ENCODE measurements around the gene EFHC1.

Gene EFHC1

DNA sequence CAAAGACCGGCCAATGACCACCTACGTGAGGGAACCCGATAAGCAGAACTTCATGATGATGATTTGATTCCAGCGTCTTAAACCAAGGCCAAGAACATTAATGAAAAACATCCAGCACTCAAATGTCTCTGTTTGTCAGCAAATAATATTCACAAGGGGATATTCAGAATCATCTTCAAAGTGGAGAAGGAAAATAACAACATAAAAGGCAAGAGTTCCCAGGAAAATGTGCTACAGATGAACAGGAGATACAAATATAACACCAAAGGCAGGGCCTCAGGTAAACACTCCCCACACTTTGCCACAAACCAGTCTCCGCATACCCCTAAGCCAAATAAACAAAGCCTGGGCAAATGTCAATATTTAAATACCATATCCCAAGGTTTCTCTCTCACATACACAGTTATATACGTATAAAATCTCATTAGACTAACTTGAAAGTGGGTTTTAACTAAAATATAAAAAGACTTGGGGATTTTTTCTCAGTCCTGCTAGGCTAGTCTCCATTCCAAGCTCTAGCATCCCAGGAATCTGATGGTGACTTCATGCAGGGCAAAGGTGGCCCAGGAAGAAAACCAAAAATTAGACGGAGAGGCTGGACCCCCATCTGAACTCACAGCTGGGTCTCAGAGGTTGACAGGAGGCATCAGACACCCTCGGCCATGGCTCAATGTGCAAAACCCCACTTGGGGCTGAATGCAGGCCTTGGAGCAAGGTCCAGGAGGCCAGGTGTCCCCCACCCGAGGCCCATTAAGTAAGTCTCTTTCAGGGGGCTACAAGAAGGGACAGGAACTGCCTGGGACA, 124.7 kb downstream of the EFHC1 start:
- no peak for FAIRE-seq

DNA sequence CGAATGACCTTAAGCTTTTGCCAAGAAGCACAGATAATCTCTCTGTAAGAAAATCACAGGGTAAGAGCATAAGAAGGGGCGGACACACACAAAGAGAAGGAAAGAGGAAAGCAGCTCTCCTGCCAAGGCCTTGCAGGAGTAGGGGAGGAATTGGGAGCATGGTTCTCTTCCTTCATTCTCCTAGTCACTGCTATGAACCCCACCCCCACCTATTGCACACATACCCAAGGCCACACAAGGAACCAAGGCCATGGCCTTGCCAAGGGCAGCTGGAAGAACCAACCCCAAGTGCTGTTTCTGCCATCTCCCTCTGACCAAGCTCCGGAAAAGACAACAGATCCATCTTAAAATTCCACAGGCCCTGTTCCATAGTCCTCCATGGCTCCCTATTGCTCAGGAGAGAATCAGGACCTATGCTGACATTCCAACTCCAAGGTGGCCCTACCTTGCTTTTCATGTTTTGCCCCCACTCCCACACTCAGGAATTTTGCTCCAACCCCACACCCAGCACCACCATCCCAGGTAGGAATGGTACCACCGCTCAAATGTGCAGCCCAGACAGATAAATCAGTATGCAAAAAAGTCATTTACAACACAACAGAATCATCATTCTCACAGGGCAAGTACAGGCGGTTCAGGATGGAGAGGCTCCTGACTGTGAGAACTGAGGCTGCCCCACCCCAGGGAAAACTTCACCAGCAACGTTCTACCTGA, 125.4 kb downstream of the EFHC1 start:
- no peak for FAIRE-seq

DNA sequence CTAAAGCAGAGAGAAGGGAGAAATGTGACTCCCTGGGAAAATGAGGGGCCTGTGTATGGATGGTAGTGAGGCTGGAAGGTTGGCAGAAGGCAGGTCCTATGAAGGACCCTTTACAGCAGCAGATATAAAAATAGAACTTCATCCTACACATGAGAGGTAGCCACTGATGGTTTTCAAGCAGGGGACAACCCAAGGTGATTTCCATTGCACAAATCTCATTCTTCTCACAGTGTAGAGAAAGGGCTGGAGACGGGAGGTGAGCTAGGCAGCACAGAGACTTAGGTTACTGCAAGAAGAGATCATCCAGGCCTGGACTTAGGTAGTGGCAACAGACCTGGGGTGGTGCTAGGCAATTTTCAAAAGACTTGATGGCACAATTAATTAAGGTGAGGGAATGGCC, 126.0 kb downstream of the EFHC1 start:
- FAIRE-seq = no peak

DNA sequence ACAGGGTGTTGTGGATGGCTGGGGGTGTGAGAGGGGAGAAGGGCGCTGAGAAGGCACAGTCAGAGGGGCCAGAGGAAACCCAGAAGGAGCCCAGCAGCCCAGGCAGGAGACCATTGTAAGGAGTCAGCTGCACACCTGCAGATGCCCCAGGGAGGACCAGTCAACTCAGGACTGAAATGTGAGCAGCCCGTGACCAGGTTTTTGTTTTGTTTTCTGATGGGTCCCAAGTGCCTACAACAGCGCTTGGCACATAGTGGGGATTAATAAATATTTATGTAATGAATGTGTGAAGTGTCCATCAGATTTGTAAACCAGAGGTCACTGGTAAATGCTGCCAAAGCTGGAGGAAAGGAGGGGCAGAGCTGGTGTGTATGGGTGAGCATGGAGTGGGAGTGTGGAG, 126.5 kb downstream of the EFHC1 start:
- FAIRE-seq = no peak

DNA sequence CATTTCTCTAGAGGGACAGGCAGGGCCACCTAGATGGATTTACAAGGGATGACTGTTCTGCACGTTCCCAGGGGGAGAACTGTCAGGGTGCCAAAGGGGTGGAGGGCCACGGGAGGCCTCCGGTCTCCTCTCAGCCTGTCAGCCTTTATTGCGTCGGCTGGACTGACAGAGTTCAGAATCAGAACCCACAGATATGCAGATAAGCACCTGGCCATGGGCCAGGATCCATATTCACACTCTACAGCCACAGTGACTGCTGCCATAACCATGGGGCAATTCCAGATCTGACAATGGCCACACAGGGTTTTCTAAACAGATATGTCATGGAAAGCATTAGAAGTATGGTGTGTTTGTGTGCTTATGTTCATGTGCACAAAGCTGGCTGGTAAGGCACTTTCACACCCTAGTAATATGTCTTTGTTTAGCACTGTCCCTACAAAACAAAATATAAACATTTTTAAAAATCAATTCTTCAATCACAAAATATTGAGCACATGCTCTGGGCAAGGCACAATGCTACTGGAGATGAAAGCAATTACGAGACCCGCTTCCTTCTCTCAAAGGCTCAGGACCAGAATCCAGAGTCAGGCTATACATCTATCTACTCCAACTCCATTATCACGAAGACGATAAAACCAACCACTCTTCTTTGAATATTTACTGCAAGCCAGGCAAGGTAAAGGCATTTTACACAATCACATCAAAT, 127.7 kb downstream of the EFHC1 start:
- no peak for FAIRE-seq

DNA sequence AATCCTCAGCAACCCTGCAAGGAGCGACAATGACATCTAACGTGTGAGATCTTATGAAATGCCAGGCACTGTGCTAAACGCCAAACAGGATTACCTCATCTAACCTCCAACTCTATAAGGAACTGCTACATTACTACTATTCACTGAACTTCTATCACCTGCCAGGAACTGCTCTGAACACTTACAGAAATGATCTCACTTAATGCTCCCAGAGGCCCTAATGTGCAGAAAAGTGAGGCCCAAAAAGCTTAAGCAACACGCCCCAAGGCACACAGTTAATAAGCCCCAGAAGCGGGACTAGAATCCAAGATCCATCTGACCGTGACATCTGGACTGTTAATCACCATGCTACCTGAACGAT, 128.2 kb downstream of the EFHC1 start:
- FAIRE-seq = no peak

DNA sequence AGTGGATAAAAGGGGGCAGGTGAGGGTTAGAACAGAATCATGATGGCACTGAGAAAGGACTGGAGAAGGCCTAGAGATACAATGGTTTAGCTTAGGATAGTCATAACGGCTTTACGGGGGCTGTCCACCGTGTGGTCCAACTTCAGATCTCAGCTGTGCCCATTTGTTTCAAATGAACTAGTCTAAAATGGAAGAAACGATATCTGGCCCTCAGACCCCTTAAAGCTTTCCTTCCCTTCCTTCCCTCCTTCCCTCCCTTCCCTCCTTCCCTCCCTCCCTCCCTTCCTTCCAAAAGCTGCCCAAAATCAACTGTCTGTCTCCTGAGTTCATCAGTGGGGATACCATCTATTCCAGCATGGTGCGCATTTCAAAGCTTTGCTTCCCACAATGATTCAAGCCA, 128.9 kb downstream of the EFHC1 start:
- FAIRE-seq = no peak

DNA sequence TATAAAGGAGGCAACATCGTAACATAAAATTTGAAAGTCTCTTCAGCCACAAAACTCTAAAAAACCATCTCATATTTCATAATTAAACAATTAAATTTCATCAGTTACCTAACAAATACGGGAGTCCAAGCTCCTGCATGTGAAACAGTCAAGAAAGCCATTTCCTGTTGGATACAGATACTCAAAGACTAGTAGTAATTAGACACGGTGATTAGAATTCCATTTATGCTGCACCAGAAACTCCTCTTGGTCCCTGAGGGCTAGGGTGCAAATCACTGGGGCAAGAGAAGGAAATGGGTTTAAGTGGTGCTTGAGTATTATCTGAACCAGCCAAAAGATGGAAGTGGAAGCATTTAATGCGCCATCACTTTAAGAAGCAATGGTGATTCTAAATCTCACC, 129.3 kb downstream of the EFHC1 start:
- FAIRE-seq = no peak

DNA sequence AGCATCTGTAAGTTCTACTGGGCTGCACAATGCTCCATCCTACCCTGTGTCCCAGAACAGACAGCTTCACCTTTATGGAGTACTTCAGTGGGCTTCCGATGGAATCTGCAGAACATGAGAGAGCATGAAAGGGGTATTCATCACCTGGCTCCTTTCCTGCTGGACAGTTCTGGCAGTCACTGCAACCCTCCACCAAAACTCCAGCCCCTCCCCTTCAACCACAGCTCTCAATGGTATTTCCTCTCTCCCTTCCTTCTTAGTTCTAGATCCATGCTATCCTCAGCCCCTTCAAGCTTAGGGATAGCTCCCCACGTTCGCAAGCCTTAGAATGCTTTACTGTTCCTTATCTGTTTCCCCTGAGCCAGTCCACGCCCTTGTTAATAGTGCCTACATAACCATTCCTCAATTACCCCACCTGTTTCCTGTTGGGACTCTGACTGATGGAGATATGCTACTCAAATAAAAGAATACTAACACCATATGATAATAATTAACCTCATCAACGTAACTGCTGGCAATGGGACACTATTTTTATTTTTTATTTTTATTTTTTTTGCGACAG, 130.0 kb downstream of the EFHC1 start:
- FAIRE-seq = no peak

DNA sequence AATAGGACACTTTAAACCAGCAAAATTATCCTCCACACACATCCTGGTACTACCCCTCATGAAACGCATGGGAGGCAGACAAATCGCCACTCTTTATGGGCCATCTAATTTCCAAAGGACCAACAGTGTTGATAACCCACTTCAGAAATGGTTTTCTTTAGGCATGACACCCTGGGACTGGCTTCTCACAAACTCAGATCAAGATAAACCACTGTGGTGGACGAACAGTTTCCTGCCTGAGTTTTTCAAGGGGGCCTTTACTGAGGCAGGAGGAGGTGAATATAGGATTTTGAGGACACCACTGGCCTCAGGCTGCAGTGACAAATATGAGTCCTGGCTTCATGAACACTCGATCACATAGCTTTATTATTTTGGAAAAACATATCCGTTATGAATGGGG, 130.7 kb downstream of the EFHC1 start:
- FAIRE-seq = no peak

DNA sequence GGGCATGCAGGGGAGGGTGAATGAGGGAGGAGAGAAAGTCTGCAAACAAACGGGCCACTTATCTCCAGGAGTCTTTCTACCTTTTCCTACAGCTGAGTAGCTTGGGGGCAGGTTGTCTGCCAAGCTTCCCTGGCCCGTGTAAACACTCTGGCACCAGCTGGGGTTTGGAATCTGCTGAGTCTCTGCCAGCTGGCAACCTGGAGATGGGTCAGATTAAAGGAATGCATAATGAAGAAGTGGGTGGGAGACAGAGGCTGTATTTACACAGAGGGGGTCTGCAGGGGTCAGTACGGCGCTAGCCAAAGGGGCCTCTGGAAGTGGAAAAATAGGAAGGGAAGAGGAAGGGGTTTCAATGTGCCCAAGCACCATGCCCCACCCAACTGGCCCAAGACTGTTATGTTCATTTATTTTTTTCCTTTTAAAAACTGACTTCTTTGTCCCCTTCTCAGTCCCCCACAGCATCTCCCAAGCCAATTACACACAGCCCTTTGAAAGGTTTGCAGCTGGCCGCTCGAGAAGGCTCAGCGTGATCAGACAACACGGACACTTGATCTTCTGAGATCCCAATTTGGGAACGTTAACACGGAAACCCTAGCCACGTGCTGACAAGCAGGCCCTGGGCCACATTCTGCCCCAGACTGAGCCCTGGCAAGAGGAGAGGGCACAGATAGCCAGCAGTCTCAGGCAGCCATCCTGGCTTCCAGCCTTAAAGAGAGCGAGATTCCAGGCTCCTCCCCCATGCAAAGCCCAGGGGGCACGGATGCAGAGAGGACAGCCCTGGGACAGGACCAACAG, 131.5 kb downstream of the EFHC1 start:
- no peak for FAIRE-seq

DNA sequence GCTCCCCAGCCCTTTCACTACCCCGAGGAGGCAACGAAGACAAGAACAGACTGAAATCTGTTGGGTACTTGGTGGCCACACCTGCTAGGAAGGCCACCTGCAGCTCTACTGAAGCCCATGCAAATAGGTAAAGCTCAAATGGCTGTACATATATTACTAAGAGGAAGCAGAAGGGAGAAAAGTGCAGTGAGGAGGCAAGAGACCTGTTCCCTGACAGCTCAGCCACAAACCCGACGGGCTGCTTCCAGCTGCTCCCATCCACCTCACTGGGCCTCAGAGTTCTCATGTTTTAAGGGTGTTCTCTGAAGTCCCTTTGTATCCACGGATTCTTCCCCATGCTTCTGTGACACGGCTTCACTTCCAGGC, 132.1 kb downstream of the EFHC1 start:
- no peak for FAIRE-seq

DNA sequence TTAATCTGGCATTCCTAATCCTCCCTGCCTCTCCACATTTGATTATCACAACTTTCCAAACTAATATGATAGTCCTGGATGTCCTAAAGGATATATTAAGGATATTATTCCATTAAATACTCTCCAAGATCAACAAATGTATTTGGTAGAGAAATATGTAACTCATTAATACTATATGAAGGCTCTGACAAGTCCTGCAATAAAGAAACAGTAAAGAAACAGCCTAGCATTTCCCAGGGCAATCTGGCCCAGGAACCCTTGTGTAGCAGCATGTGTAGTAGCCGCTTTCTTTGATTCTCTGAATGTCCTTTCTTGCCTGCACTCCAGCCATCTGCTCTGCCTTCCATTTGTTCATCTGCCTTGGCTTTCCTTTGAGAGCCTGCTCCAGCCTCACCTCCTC, 133.0 kb downstream of the EFHC1 start:
- FAIRE-seq = no peak

DNA sequence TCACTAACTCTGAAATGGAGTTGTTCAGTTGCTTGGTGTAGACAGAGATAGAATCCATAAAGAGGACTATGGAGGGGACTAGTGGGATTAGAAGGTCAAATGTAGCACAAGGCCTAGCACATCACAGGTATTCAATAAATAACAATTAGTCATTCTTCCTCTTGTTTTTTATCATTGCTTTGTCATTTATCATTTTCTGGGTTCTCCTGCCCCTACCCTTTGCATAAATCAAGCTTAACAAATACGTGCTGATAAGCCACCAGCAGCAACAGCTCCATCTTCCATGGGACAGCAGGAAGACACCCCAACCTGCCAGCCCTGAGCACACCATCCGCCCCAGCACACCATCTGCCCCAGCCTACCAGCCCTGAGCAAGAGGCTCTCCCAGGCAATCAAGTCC, 133.6 kb downstream of the EFHC1 start:
- no peak for FAIRE-seq

DNA sequence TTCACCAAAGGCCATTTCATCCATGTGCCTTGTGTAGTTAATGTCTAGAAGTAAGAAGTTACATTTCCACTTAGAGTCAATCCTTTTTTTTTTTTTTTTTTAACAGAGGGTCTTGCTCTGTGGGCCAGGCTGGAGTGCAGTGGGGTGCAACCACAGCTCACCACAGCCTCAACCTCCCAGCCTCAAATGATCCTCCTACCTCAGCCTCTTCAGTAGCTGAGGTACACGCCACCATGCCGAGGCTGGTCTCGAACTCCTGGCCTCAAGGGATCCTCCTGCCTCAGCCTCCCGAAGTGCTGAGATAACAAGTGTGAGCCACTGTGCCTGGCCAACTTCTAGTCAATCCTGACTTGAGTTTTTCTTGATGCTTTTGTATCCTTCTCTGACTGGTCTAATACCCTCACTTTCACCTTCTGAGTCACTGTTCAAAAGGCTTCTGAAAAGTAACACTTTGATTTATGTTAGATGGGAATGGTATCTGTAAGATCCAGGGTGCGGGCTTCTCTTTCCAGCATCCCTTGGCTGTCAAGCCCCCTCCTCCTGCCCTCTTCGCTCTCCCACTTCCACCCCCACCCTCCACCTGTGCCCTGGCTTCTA, 134.6 kb downstream of the EFHC1 start:
- FAIRE-seq = no peak

DNA sequence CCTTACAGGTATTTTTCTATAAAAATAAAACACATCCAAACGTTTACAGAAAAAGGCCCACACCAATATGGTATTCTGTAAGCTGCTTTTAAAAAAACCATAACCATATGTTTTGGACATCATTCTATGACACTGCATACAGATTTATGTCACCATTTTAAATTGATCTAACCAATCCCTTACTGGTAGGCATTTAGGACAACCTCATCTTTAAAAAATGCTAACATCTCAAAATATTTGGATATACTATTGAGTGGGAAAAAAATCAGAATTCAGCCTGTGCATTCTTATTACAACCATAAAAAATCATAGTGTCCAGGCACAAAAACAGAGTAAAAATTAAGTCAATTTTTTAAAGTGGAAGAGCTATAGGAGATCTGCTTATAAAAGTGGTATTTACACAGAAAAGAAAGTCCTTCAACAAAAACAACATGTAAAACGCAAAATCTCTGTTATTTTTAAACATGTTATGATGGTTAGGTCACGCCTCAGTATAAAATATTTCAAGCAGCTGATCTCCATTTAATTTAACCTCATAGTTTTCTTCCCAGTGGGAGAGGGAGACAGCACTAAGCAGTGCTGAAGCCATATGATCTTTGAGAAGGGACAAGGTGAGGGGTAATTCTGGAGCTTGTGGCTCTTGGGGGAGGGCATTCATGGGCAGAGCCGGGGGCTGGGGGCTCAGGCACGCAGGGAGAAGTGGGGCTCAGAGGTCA, 135.5 kb downstream of the EFHC1 start:
- FAIRE-seq = no peak

DNA sequence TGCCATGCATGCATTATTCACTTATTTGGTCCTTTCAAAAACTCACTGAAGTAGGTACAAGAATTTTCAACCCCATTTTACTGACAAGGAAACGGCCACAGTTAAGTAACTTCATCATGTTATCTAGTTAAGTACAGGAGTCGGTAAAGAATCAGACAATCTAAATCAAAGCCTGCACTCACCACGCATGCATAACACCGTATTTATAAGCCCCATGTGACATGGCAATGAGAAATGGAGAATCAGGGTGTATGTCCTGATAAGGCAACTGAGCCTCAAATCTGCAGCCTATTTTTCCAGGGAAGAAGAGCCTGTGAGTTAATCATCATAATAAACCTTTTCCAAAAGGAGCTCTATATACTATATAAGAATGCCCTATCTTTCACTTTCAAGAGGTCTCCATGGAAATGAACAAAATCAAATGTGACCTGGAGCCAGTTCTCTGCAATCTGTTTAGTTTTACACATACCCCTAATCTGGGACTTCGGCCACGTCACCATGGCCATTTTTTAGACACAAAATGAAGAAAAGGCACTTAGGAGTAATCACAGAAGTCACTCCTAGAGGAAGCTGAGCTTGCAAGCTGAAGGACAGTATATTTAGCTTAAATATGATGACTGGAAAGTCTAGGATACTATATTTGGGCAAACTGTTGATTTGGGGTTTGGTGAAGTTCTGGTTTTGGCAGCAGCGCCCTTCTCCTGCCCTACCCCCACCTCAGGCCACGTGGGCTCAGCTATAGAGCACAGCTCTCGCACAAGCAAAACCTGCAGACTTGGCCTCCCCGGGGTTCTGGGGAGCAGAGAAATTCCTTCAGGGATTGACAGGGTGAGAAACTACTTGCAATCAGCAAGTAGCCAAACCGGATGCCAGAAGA, 137.5 kb downstream of the EFHC1 start:
- FAIRE-seq = no peak

DNA sequence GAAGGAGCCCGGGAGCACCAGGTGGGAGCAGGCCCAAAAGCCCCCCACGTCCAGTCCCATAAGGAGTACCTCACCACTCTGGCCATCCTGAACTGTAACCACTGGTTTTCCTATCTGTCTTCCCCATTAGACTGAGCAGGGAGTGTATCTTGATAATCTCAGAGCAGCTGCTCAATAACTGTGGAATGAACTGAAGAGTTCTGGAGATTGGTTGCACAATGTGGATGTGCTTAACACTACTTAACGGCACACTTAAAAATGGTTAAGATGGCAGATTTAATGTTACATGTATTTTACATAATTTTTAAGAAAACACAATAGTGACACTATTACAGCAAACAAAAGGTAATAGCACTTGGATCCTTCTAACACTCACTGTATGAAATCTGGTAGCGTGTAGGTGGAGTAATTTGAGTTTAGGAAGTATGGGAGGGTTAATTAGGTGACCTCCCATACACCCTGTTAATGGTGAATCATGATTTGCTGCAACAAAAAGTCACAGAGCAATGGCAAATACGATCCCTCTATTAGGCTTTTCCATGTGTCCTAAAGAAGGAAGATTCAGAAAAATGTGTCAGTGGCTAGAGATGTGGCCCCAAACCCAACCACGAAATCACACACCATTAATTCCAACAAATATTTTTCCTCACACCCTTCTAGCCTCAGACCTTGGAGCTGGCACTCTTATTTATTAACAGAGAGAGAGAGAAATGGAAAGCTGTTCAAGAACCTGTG, 138.3 kb downstream of the EFHC1 start:
- FAIRE-seq = no peak

DNA sequence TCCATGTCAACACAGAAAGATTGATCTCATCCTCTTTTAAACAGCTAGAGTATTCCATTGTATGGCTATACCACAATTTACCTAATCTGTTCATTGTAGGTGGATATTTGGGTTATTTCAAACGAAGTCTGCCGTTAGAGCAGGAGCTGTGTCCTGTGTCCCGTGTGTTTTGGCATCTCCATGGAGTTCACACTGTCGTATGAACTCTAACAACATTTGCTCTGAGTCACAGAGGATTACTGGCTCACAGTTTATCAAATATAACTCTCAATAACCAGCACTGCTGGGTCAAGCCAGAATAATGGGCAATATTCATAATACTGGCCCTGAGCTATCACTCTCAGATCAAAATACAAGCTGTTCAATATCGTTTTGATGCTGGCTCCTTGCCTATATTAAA, 140.3 kb downstream of the EFHC1 start:
- FAIRE-seq = no peak

DNA sequence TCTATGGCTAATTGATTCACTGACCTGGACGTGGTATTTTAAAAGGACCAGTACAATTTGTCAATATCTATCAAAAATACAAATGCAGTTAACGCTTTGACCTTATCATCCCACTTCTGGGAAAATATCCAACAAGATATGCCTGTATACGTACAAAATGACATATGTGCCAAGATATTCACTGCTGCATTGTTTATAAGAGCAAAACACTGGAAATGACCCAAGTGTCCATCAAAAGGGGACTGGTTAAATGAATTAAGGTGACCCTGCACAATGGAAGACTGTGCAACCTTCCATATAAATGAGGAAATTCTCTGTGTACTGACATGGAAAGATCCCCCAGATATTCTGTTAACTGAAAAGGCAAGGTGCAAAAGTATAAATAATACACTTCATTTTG, 142.8 kb downstream of the EFHC1 start:
- no peak for FAIRE-seq

All from A204.1 (cell line).